HG02870 (cell line): ENCODE results near the gene HOMEZ.

ENCODE experiments used
- ATAC-seq: cut with Tn5 transposase; IDR thresholded peaks from one replicate; pipeline ENCODE4 v1.9.1; 2021; ENCODE audit warnings: mild to moderate bottlenecking, moderate library complexity; ENCODE audit not compliant: unreplicated experiment

The HOMEZ gene

DNA sequence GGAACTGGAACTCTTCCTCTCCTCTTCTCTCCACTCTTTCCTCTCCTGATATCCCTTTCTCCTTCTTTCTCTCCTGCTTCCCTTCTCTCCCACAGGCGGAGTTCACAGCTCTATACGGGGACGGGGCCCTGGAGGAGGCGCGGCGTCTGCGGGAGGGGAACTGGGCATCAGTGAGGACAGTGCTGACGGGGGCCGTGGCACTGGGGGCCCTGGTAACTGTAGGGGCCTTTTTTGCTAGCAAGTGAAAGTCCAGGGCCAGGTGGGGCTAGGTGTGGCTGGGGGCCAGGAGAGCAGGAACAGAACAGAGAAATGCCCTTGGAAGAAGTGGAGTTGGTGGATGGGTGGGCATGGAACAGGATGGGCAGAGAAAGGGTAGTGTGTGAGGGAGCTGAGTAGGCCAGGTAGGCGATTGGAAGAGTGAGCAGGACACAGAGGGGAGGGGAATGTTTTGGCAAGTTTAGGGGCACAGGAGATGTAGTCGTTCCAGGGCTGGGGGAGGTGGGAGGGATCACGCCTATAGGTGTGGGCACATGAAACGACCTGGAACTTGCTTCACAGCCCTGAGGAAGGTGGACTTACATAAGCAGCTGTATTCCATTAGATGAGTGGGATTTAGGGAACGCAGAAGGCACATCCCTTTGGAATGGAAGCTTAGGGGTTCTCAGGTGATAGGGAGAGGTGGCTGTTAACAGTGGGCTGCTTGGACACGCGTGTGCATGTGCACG lies 23.0 kb upstream of the HOMEZ start:
- no peak for ATAC-seq

GRCh38 chr14:23307687-23308644 lies 22.0 kb upstream of the HOMEZ start:
- no peak for ATAC-seq

DNA sequence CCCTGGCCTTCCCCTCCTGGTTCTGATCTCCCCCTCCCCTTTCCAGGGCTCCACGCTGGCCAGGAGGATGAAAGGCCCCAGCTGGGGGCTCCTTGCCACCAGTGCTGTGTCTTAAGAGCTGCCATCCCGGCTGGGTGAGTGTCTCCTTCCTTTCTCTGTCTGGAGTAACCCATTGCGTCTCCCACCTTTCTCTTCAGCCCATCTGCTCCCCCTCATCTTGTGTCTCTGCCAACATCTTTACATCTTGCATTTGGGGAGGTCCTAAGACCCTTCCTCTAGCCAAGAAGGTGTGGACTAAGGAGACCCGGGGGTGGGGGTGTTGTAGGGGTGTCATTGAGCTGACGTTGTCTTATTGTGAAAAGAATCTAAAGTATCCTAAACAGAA lies 21.2 kb upstream of the HOMEZ start:
- ATAC-seq = no peak

DNA sequence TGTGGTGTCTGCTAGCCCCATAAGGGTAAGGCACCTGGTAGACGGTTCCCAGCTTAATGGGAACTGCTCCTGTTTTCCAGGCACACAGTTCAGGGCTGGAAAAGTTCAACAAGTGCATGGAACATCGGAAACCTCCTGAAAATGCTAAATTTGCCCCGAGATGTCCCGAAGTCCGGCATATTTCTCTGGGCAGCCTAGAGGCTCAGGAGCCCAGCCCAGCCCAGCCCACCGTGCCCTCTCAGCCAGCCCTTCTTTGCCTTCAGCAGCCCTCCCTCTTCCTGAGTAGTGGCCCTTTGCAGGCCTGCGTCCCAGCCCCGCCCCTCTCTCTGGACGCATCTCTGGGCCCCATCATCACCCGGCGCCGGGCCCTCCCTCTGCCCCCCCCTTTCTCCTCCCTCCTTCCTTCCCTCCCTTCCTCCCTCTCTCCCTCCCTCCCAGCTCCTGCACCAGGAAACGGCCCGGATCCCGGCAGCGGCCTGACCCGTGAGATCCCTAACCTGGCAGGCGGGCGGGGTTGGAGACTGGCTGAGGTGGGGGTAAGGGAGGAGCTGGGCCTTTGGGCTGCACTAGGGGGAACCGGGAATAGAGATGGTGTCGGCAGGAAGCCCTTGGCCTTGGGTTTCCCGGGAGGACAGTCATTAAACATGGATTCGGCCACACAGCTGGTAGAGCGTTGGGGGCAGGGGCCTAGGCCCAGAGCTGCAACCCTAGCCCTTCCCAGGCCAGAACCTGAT lies 20.6 kb upstream of the HOMEZ start, which contains the start of gene BCL2L2:
Gene BCL2L2 (plus strand): TSS at position 422 of the 734 bp plus-strand sequence. CDS start 935 bp downstream, outside the sequence.
- no peak for ATAC-seq

DNA sequence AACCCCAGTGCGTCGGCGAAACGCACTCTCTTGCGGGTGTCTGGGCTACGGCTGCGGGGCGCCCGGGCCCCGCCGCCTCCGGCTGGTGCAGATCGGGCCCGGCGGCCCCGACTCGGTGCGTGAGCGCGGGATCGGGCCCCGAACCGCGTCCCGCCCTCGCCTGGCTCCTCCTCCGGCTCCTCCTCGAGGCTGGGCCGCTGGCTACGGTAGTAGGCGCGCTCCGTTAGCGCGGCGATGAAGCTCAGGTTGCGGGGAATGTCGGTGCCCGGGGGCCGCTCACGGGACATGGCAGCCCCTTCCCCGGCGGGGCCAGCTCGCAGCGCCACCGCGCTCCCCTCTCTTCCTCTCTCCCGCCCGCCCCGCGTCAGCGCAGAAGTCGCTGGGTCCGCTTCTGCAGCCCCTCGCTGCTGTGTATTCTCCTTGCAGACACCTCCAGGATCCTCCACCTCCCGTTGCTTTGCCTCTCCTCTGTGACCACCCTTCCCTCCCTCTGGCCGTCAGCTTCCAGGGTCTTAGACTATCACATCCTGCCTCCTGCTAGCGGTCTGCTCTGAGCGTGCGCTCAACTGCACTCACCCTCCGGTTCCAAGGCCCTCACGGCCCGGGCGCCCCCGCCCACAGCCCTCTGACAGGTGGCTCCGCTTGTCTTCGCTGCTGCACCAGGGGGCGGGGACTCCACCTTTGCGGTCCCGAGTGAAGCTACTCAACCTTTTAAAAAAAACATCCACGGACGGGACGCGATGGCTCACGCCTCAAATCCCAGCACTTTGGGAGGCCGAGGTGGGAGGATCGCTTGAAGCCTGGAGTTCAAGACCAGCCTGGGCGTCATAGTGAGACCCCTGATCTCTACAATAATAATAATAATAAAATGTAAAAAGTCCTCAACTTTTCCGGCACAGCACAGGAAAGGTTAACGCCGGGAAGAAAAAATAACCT lies 16.6 kb upstream of the HOMEZ start, which contains the start of gene PPP1R3E:
Gene PPP1R3E (minus strand): TSS at position 570 of the 936 bp plus-strand sequence. CDS start 283 bp downstream, at position 287.
- ATAC-seq = peak; percentile 33

- peak; percentile 6 for ATAC-seq
Observed at GRCh38 chr14:23301969-23302289, 16.0 kb upstream of the HOMEZ start.

DNA sequence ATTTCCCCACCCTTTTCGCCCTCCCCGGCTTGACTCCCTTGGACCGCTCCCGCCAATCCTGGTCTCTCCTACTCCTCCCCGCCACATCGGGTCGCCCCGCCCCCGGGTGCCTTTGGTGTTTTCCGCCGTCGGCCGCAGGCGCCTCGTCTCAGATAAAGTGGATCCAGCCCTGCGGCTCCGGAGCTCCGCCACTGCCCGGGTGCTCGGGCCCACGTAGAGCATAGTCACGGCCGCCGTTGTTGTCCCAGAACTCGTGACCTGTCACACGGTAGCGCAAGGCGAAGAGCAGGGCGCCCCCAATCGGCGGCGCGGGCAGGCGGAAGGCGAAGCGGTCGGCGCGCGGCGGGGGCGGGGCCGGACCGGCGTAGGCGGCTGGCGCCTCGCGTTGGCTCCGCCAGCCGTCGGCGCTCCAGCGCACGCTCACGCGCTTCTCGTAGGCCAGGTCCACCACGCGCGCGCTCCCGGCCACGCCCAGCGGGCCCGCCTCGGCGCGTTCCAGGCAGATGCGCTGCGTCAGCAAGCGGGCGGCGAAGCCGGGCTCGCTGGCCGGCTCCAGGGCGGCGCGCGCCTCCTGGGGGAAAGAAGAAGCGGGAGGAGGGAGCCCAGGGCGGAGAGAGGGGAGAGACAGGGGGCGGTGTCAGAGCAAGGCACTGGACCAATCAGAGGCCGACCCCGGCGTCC lies 15.5 kb upstream of the HOMEZ start:
- peak; percentile 80 for ATAC-seq

- no peak for ATAC-seq
Observed at GRCh38 chr14:23300687-23301223, 14.8 kb upstream of the HOMEZ start.

- no peak for ATAC-seq
Observed at GRCh38 chr14:23299986-23300686, 14.2 kb upstream of the HOMEZ start.

DNA sequence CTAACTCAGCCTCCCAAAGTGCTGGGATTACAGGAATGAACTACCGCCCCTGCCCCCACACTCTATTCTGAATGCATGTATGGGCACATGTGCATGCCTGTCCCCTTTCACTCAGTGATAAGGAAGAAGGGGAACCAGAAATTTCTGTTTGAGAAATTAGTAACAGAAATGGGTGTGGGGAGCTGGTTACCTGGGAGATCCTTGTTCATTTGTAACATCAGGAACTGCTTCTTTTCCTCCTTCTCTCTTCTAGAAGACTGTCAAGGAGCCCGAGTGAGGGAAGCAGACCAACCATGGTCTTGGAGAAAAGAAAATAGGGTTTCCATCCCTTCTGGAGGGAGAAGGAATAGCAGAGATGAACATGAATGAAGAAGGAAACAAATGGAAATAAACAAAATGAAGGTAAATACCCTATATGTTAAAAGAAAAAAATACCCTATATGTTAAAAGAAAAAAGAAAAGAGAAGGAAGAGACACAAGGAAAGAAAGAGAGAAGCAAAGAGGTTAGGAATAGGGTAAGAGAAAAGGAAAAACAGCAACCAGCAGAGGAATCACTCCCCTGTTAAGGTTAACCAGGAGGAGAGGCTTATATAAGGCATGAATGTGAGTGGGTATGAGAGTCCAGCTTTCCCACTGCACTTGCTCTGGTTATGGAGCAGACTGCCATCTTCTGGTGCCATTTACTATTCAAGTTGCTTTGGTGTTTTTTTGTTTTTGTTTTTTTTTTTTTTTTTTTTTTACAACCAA lies 13.5 kb upstream of the HOMEZ start:
- no peak for ATAC-seq

- ATAC-seq = no peak
Observed at GRCh38 chr14:23297611-23298277, 11.8 kb upstream of the HOMEZ start.

DNA sequence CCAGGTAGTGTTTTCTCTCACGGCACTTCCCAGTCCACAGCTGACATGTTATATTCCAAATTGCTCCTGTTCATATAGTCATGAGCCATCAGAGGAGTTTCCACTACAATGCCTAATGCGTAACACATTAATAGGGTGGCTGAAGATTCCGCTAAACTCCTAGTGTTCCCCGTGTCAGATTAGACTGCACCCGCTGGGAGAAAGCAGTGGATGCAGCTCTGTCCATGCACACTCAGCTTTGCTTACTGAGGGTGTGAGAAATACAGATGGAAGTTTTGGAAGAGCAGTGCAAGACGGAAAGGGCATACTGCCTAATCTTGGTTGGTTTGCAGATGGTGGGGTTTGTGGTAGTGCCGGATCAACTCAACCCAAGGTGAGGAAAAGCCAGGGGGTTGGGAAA lies 11.2 kb upstream of the HOMEZ start:
- ATAC-seq = no peak

DNA sequence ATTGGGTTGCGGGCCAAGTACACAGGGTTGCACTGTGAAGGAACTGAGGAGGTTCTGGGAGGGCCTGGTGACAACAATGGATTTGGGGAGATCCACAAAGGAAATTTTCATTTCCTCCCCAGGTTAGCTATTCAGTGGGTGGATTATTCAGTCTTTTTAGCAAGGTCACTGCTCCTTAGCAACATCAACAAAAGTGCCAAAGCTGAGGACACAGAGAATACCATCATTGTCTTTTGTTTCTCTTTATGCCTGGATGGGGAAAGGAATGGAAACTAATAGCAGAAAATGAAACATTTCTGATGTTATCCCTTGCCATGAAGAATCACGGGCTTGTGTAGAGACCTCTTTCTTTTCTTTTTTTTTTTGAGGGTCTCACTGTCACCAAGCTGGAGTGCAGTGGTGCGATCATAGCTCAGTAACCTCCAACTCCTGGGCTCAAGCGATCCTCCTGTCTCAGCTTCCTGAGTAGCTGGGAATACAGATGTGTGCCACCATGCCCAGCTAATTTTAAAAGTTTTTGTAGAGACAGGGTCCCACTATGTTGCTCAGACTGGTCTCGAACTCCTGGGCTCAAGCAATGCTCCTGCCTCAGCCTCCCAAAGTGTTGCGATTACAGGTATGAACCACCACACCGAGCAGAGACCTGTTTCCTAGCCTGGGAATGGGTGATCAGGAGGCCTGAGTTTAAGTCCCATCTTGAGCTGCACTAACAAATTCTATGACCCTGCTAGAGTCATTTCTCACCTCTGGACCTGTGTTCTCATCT lies 10.3 kb upstream of the HOMEZ start:
- no peak for ATAC-seq

DNA sequence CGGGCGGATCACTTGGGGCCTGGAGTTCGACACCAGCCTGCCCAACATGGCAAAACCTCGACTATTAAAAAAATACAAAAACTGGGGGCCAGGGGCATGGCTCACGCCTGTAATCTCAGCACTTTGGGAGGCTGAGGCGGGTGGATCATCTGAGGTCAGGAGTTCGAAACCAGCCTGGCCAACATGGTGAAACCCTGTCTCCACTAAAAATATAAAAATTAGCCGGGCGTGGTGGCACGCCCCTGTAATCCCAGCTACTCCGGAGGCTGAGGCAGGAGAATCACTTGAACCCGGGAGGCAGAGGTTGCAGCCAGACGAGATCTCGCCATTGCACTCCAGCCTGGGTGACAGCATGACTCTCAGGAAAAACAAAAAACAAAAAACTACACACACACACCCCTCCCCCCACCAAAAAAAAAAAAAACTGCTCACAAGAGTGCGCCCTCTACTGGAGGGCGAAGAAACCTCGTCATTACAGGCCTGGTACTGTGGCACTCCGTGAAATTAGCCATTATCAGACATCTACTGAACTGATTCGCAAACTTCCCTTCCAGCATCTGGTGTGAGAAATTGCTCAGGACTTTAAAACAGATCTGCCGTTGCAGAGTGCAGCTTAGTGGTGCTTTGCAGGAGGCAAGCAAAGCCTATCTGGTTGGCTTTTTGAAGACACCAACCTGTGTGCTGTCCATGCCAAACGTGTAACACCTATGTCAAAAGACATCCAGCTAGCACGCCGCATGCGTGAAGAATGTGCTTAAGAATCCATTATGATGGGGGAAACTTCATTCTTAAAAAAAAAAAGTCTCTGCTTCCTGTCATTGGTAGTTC lies 9.0 kb upstream of the HOMEZ start:
- no peak for ATAC-seq

DNA sequence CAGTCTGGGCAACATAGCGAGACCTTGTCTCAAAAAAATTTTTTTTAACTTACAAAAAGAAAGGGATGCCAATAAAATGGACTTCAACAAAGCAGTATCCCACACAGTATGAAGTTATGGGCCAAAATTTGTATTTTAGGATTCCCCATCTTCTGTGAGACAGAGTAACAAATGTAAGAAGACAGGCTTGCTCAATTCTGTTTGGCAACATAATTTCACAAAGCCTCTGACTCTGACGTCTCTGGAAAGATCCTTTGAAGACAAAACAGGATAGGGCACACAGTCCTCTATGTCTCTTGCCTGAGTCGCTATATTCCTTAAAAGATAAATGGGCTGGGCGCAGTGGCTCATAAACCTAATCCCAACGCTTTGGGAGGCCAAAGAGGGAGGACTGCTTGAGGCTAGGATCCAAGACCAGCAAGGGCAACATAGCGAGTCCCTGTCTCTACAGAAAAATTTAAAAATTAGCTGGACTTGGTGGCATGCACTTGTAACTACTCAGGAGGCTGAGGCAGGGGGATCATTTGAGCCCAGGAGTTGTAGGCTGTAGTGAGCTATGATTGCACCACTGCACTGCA lies 1.1 kb upstream of the HOMEZ start:
- no peak for ATAC-seq
